NB4 (cell line): ENCODE measurements around the gene DDHD1.

Experiments used
- DNase-seq: peaks from one replicate; pipeline ENCODE4 v3.0.0; 2010; ENCODE audit warnings: low read depth
- H3K4me3 ChIP-seq: one replicate; pipeline ENCODE4 v1.5.1; 2011; ENCODE audit warnings: mild to moderate bottlenecking, low read depth, low read length, moderate library complexity
- MAX ChIP-seq: IDR thresholded peaks from 2 replicates; pipeline ENCODE4 v1.6.1; 2011; ENCODE audit warnings: low read depth, low read length
- MYC ChIP-seq: IDR thresholded peaks from 2 replicates; pipeline ENCODE4 v1.6.1; 2011; ENCODE audit warnings: low read depth, low read length
- POLR2A ChIP-seq: IDR thresholded peaks from 2 replicates; pipeline ENCODE4 v1.6.1; 2011; ENCODE audit warnings: mild to moderate bottlenecking; ENCODE audit not compliant: insufficient read length; ENCODE audit errors: extremely low read depth
- TF ChIP-seq, protein P1 (sequence below): IDR thresholded peaks from one replicate; pipeline ENCODE4 v1.5.1; 2012; ENCODE audit warnings: low read depth, low read length

The DDHD1 gene

GRCh38 chr14:53153702-53154112, 584 bp upstream of the DDHD1 start:
- peak; percentile 26 for DNase-seq

DNA sequence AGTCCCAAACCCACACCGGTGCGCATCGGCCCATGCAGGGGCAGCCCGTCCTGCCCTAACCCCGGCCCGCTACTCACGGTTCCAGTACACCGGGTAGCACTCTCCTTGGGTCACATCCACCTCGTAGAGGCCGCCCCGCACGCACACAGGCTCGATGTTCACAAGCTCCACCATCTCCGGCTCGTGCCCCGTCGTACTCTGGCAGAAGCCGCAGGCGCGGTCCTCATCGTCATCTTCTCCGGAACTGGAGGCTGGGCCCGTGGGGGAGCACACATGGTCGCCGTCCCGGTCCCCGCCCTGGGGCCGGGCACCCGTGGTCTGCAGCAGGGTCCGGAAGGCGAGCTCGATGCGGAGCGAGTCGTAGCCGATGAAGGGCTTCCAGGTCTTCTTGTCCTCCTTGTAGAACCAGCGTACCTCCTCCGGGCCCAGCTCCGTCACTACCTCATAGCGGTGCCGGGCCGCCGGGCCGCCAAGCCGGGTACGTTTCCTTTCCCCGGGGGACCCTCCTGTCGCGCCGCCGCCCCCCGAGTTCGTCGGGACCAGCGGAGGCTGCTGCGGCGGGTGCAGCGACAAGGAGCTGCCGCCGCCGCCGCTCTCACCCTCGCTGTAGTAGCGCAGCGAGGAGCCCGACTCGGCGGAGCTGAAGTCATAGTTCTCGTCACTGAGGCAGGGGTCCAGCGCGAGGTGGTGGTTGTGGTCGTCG, 788 bp downstream of the DDHD1 start:
- no peak for TF ChIP-seq POLR2A
- TF ChIP-seq MAX: peak; percentile 52; the same call in 1 of the 2 replicates
- TF ChIP-seq, protein P1, sequence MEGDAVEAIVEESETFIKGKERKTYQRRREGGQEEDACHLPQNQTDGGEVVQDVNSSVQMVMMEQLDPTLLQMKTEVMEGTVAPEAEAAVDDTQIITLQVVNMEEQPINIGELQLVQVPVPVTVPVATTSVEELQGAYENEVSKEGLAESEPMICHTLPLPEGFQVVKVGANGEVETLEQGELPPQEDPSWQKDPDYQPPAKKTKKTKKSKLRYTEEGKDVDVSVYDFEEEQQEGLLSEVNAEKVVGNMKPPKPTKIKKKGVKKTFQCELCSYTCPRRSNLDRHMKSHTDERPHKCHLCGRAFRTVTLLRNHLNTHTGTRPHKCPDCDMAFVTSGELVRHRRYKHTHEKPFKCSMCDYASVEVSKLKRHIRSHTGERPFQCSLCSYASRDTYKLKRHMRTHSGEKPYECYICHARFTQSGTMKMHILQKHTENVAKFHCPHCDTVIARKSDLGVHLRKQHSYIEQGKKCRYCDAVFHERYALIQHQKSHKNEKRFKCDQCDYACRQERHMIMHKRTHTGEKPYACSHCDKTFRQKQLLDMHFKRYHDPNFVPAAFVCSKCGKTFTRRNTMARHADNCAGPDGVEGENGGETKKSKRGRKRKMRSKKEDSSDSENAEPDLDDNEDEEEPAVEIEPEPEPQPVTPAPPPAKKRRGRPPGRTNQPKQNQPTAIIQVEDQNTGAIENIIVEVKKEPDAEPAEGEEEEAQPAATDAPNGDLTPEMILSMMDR: no peak
- TF ChIP-seq MYC: peak; percentile 38
- DNase-seq: peak; percentile 65
- peak overlapping the region; percentile 92 for H3K4me3 ChIP-seq

More at GRCh38 chr14:53153702-53154112, 584 bp upstream of the DDHD1 start:
- peak overlapping the region; percentile 35 for H3K4me3 ChIP-seq
- TF ChIP-seq, protein P1: no peak
- TF ChIP-seq MYC (no peak), POLR2A (no peak), MAX (no peak)

- peak overlapping the region; percentile 92 for H3K4me3 ChIP-seq
- TF ChIP-seq, protein P1: no peak
- TF ChIP-seq POLR2A (no peak), MAX (no peak), MYC (no peak)
- peak; percentile 55 for DNase-seq
Observed at GRCh38 chr14:53151523-53152183, 1.5 kb downstream of the DDHD1 start.

DNA sequence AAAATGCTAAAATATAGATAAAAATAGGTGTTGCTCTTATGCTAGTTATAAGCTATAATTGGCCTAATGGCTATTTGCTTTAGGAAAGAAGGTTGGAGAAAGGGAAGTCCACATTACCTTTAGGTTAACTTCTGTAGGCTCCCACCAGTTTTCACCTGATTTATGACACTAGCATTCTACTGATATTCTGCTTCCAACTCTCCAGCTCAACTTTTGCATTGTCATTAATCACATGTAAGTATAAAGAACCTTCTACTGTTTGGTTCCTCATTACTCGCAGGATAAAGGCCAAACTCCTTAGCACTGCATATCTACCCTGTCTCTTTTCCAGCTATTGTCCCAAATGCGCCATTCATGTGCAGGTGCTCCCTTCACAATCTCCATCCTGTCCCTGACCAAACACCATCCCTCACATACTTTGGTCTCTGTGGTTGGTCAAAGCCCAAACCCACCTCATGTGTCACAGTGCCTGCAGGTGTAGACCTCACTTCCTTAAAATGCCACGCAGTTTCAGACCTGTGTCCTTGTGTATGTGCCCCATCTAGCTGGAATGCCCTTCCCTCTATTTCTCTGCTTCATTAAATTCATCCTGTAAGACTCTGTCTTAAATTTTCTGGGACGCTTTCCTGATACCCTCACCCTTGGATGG, 3.3 kb downstream of the DDHD1 start:
- H3K4me3 ChIP-seq: peak overlapping the region; percentile 30
- TF ChIP-seq, protein P1: no peak
- TF ChIP-seq MYC: no peak
- no peak for TF ChIP-seq POLR2A
- TF ChIP-seq MAX: no peak

DNA sequence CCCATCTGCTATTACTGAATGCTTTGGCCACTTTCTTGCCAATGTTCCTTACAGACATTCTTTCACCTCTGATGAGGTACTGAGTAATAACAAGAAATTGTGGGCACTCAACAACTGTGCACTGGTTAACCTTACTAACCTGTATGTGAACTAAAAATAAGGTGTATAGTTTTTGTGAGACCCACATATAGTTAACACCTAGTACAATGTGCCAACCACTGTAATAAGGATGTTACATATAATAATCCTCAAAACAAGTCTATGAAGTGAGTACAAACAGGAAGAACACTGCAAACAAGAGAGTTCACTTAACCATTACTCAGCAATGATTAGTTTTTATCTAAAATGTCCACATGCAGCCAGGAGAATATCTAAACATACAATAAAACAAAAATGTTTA, 4.5 kb downstream of the DDHD1 start:
- TF ChIP-seq, protein P1: no peak
- TF ChIP-seq MYC (no peak), POLR2A (no peak), MAX (no peak)
- no peak for DNase-seq
- H3K4me3 ChIP-seq: no peak overlapping the region

More for the DNA sequence above, 3.3 kb downstream of the DDHD1 start:
- DNase-seq: peak; percentile 10
